Measurements from ENCODE around the gene MAPK12.

The MAPK12 gene

DNA sequence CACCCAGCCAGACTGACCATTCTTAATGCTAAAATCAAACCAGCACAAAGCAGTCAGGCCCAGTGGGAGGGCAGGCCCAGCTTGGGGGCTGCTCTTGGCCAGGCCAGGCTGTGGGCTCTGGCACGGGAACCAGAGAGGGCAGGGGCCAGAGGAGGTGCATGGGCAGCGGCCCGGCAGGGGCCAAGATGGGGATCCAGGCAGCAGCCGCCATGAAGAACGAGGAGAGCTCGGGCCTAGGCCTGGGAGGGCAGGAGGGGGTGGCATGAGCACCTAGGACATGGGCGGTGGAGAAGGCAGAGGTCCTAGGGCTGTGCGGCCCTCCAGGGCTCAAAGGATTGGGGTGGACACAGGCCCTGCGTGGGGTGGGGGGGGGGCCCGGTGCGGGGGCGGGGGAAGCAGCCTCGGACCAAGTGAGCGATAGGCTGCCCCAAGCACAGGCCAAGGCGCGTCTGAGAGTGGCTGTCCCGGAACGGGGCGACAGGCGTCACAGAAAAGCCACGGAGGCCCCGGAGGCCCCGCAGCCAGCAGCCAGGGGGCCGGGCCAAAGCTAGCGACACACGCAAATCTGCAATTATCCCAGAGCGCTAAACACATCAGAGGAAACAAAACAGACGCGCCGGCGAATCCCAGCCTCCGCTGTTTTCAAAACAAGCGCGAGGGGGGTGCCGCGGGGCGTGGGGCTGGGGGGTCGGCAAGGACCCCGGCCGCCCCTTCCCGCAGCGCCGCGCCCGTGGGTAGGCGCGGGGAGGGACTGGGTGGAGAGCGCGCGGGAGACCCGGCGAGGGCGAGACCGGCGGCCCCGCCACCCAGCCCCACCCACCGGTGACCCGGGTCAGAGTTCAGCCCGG is 37.7 kb upstream of the MAPK12 start:
- no peak for DNase-seq

DNA sequence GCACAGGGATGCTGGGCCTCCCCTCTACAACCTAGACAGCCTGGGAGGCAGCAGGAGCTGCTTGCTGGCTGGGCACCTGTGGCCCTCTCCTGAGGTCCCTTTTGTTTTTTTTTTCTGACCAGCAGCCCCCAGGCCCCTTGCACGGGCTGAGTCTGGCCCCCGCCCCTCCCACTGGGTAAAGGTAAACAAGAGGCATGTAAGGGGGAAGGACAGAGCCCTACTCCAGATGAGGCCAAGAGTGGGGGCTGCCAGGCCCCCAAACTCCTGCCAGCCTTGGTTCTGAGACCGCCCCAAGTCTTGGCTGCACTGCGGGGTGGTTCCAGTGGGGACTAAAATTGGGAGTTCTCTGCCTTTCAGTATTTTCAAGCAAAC is 36.8 kb upstream of the MAPK12 start:
- DNase-seq = no peak

DNA sequence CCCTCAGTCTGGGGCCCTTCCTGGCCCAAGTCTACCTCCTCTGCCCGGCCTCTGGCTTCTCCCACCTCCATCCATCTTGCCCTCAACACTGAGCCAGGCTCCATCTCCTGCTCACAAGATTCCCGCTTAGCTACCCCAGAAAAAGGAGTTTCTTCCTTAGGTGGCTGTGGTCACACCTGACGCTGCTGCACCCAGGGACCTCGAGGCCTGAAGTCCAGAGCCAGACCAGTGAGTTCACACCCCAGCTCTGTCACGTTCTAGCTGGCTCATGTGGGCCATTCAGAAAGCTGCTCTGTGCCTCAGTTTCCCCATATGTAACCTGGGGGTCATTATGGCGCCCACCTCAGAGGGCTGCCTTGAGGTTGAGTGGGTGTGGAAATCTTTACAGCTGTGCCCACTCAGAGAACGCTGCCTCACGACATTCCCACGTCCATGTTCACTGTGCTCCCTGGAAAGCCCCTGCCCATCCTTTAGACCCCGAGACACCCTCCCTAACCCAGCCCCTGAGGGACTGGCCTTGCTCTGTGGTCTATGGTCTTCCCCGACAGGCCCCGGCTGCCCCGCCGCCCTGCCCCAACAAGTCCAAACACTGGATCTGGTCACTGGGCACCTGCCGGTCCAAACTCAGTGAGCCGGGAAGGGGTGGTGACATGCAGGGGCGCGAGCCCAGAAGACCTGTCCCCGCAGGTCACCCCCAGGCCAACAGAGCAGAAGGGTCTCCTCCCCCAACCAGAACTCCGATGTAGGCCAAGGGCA is 36.2 kb upstream of the MAPK12 start:
- DNase-seq = no peak

DNA sequence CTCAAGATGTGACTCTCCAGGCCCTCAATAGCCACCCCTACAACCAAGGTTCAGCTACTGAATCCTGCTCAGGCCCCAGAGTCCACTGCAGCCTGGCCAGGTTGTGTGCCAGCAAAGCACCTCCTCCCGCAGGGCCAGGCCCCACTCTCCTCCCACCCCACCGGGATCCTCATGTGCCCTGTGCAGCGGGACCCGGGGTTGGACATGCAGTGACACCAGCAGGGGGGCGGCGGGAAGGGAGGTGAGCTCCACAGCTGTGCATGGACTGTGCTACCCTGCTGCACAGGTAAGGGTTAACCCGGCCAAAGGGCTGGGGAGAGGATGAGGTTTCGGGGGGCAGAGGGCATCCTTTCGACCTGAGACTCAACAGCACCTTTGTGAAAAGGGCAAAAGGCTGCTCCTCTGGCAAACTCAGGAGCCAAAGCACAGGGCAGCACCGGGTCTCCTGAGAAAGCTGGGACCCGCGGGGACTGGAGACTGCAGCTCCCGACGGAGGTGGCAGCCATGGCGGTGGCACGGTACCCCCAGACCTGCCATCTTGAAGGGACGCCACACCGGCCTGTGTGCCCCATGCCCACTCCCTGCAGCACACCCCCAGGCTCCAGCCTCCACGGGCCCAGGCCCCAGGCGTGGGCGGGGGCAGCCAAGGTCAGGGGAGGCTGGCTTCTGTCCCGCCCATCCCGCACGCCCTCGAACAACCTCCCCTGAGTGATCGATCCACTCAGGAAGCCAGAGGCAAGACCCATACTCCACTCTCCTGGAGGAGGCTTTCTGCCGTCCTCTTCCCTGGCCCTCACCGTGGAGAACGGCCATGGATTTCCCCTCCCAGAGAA is 35.4 kb upstream of the MAPK12 start:
- DNase-seq = no peak

DNA sequence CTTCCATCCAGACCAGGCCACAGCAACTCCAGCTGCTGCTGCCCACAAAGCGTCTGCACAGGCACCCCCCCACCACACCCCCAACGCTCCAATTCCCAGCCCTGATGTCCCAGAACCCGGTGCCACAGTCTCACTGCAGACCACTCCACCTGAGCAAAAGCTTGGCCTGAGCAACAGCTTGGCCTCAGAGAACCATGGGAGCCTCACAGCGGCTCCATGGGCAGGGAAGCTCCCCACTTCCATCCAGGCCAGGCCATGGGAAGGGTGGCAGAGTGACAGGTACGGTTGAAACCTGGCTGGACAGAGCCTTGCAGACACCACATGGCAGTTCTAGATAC is 32.8 kb upstream of the MAPK12 start:
- DNase-seq = no peak

DNA sequence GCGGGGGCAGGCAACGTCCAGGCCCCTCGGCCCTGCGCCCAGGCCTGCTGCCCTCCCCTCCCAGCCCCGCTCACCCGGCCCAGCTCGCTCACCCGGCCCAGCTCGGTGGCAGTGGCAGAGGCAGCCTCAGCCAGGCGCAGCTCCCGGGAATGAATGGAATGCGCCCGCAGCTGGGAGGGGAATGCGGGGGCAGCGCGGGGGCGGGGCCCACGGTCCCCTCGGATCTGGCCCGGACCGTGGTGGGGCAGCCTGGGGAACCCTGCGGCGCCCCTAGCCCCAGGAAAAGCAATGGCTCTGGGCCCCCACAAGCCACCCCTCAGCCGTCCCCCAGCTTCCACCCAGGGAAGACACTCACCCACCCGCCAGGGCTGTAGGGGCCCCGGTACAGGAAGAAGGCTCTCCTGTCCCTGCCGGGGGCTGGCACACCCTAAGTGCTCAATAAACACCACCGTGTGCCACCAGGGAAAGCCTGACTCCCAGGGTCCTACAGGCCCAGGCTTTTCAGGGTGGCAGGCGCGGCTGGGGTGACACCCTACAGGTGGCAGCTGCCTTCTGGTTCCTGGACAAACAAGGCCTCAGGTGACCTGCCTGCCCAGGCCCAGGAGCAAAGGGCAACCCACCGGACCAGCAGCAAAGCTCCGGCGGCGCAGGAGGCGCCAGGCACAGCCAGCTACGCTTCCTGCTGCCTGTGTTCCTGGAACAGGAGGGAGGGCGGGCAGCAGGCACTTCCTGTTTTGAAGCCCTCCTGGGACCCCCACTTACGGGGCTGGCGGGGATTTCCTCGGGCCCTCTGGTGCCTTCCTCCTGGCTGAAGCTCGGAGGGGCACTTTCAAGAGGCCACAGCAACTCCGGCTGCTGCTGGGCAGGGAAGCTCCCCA is 32.2 kb upstream of the MAPK12 start:
- DNase-seq = no peak

DNA sequence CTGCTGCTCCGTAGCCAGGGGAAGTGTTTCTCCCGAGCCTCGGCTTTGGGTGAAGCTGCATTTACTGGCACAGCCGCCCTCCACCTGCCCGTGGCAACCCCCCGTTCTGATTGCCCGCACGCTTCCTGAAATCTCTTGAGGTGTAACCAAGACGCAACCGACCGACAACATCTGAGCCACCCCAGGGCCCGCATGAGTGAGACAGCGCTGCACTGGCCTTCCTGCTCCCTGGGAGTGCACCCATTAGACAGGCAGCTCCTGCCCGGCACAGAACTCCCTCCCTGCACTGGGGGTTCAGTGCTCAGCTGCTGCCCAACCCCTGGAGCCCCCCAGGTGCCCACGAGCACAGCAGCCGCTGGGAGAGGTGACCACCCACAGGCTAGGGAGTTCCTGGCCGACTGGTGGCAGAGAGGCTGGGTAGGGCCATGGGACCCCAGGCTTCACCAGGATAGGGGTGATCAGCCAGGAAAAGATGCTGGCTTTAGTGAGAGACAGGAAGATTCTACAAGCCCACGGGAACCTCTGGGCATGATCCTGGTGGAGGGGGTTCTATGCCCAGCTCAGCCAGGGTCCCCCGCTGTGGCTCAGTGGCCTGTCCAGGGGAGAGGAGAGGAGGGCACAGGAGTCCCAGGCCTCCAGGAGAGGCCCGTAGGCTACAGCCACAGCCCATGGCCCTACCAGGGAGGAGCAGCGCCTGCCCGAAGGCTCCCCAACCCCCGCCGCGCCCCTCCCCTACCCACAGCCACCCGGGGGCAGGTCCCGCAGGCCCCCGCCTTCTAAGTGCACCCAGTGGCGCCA is 31.4 kb upstream of the MAPK12 start:
- DNase-seq = no peak

DNA sequence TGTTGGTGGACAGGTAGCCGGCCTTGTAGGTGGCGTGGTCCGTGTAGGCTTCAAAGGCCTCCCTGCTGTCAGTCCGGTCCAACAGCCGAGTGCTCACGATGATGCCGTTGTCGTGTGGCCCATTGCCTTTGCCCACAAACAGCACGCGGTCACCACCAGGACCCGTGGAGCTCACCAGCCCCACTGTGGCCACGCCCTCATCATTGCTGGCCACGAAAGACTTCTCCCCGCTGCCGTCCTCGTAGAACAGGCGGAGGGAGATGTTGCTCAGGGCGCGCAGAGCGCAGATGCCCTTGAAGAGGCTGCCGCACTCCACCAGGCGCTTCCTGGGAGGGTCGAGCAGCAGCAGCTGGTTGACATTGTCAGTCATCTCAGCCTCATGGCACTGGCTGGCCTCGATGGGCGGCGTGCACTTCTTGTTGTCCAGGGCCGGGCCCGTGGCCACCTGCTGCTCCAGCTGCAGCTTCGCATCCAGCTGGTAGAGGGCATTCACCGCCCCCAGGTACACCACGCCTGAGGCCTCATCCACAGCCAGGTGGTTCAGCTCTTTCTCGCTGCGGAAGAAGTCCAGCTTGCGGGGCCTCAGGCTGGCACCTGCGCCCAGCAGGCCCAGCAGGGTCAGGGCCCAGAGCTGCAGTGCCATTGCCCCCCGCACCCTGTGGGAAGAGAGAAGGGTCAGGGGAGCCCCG is 28.6 kb upstream of the MAPK12 start:
- no peak for DNase-seq

DNA sequence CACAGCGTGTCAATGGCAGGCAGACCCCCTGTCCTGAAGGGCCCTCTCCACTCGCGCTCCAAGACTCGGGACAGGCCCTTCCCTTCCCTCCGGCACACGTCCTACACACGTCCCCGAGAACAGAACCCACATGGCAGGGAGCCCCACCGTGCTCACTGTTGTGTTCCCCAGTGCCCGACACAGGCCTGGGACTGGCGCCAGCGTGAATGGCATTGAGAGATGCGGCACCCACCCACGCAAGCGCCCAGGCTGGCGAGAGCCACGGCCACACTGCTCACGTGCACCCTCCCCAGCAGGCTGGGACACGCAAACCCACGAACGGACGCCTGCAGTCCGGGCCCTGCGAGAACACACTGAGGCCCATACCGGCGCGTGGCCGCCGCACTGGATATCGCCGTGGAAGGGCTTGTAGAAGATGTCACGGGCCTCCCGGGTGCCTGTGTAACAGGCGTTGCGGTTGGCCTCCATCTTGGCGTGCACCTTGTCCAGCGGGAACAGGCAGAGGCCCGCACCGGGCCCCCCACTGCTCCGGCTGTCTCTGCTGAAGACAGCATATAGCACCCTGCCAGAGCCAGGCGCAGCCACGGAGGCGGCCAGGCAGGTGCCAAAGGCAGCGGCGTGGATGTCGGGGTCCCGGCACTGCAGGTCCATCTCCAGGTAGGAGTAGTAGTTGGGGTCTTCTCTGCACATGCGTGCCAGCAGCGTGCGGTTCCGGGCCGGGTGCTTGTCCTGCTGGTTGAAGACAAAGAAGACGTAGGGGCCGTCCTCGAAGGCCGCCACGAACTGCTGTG is 27.9 kb upstream of the MAPK12 start:
- DNase-seq = no peak

DNA sequence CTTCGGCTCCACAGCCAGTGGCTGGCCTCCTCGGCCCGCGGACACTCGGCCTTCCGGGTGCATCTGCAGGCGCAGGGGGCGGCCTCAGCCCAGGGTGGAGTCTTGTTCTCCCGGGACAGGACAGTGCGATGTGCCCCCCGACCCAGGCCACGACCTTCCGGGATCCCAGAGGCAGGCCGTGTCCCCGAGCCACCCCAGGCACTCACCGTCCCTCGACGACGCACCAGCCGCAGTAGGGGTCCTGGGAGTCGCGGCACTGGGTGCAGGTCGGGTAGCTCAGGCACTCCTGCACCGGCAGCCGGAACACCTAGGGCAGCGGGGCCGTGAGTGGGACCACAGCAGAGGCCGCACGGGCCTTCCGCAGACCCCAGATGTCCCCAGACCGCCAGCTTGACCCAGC is 26.2 kb upstream of the MAPK12 start:
- no peak for DNase-seq

DNA sequence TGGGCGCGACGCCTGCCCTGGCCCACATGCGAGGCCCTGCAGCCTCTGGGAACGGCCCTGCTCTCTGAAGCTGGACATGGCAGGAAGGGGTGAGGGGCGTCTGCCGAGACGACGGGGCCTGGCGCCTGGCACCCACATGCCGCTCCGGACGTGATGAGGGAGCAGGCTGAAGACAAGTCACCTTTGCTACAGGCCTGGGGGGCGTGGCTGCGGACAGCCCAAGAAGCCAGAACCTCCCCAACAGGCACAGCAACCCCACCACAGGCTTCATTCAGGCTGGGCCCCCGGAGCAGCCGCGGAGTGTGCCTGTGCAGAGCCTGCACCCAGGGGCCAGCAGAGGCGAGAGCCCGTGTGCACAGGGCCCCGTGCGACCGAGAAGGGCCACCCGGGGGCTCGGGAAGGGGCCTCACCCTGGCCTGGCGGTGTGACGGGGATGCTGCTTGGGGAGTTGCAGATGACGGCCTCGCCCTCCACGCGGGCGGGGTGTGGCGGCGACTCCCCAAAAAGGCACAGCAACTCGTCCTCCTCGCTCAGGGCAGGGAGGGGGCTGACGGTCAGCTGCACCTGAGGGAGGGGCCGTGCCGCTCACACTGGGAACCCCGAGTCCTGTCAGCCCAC is 25.3 kb upstream of the MAPK12 start:
- no peak for DNase-seq

DNA sequence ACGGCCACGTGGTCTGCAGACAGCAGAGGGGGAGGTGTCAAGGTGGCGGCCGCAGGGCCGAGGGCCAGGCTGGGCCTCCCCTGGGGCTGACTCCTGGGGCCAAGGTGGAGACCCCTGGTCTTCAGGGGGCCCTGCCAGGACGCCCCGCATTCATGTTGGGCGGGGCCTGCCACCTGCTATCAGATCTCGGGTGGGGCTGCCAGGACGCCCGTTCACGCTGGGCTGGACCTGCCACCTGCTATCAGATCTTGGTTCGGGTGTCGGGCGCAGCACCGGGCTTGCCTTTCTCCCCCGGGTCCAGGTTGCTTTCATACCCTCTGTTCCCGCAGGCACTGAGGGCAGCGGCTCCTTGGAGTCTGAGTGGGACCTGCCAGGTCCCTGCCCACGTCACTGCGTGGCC is 24.8 kb upstream of the MAPK12 start:
- no peak for DNase-seq

DNA sequence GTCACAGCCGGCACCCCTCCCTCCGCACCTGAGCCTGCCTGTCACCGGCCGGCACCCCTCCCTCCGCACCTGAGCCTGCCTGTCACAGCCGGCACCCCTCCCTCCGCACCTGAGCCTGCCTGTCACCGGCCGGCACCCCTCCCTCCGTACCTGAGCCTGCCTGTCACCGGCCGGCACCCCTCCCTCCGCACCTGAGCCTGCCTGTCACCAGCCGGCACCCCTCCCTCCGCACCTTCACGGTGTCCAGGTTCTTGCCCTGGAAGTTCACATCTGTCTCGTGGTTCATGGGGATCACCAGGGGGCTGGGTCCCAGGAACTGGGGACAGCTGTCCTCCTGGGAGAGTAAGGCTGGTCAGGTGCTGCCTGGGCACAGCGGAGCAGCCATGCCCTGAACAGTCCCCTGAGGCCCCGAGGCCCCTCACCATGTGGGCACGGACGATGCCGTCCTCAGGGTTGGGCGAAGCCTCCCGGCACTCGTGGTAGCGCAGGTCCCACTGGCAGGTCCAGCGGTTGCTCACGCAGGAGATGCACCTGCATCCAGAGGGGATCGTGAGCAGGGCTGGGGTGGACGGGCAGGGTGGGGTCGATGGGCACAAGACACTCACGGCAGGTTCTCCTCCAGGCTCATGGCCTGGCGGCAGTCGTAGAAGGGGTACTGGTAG is 24.2 kb upstream of the MAPK12 start:
- DNase-seq = no peak

DNA sequence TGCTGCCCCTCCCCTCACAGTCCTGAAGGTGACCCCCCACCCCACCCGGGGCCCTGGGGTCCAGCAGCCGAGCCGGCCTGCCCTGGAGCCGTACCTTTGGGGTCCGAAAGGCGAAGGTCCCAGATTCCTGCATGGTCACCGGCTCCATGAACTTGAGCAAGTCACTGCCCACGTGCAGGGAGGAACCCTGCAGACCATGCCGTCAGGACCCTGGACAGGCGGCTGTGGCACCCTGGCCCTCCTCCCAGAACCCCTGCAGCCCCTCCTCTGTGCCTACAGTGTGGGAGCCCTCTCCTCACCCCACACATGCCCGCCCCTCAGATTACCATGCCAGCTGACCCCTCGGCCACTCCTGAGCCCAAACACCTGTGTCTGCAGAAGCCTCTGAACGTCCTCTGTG is 23.0 kb upstream of the MAPK12 start:
- no peak for DNase-seq

DNA sequence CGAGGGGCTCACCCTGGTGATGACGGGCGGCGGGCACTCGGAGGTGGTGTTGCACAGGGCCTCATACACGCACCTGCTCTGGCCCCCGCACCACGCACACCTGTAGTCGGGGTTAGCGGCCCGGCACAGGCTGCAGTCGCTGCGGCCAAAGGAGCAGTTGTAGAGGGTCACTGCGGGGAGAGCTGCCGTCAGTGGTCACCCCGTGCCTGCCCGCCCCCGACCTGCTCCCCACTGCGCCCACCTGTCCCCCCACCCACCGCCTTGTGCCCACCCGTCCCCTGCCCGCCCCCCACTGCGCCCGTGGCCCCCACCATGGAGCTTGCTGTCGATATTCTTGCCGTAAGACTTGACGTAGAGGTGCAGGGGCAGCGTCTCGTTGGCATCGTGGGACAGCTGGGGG is 22.3 kb upstream of the MAPK12 start:
- no peak for DNase-seq

DNA sequence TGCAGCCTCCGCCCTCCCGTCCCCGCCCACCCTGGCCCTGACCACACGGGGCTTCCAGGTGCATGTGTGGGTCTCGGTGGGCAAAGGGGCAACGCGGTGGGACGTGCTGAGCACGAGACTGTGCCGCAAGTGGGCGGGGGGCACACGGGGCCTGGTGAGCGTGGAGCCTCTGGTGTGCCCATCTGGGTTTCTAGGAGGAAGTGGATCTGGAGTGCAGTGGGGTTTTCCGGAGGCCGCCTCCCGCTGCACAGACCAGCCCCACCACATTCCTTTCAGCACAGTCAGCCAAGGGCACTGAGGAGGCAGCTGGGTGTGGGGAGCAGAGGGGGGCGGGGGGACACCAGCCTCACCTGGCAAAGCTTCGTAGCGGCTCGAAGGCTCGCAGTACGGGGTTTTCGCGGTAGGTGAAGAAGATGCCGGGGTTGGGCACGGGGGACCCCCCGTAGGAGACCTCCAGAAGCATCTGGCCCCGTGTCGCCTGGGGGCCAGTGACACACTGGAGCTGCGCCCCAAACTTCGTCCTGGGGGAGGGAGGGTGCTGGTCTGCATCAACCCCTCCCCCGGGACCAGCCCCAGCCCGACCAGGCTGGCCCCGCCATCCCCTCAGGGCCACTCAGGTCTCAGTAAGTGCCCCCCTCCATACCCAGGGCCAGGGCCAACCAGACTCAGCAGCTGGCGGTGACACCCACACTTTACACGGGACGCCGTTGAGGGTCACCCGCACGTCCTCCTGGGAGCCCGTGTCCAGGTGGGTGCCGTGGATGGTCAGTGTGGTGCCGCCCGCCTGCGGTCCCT is 21.1 kb upstream of the MAPK12 start:
- no peak for DNase-seq

DNA sequence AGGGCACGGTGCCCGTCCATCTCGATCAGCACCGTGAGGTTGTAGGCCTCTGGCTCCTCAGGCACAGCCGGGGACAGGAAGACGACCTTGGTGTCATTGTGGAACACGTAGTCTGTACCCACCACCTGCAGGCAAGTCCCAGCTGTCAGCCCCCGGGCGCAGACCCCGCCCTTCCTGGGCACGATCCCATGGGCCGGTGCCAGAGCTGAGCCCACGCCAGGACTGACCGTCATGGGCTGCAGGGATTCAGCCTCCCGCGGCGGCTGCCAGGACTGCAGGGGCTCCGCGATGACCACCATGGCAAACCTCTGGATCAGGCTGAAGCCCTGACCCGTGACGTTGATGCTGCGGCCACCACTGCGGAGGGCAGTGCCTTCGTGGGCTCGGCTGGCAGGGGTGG is 20.5 kb upstream of the MAPK12 start:
- no peak for DNase-seq

DNA sequence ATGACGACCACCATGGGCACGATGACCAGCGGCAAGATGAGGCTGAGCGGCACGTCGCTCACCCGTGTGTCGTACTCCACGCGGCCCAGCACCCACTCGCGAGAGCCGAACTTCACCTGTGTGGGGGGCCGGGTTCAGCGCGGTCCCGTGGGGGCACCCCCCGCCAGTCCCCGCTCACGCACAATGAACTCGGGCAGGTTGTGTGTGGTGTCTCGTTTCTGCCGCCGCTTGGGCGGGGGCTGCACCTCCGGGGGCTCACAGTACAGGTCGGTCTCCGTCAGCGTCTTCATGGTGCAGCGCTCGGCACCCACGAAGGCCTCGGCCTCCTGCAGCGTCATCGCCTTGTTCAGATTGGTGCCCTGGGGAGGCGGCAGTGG is 19.9 kb upstream of the MAPK12 start:
- no peak for DNase-seq
